Measurements from ENCODE around the gene JAK1.
"Not testable (repeated sequence)": the region's sequence is repeated elsewhere in the genome, so short reads cannot be mapped to it uniquely, and the experiment has no call there.

JAK1 gene

DNA sequence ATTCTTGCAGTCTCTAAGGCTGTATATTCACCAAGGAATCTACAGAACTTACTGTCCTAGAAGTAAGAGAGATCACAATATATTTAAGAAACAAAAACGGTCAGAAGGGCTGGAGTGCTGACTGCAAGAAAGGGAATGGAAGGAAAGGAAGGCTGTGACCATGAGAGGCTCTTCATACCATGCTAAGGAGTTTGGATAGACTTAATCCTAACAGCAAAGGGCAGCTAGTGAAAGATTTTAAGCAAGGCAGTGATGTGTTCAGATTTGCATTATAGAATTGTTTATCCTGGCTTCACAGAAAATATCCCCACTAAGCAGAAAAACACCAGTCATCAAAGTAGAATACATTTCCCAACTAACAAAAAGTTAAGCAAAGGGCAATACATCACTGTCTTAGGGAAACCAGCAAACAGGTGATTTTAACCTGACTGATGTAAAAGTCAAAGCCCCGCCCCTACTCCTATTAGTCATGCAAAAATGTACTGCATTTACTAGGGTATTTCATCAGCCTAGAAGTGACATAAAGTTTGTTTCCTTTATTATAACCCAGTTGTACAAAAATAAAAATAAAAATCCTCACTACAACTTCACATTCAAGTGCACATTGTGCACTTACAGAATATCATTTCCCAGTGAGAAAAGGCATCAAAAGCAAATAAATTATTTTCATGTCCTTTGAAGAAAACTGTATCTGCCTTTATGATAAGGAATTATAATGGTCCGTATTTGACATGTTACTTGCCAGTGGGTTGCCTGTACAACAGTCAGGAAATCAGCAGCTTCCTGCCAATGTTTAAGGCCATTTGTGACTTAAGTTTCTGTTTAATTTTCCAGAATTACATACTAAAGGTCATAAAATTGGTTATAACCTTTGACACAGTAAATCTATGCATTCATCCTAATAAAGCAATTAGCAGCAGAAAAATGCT is 17.2 kb downstream of the JAK1 start:
- no peak for DNase-seq (ENCODE audit: low read depth)

DNA sequence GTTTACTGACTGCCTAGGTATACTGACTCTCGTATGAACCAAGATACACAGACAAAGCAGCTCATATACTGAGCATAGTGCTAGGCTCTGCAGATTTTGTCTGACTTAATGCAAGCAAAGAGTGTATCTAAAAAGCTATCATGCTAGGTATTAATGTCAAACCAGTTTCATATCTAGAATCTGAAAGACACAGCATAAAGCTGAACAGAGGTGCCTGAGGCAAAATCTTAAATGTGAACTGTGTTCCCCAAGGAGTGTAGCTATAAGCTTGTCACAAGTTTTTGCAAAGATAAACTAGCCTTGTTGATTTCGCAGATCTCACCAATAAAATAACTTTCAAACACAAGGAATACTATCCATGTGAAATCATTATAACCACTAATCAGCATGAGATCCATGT is 18.1 kb downstream of the JAK1 start:
- no peak for DNase-seq (ENCODE audit: low read depth)

DNA sequence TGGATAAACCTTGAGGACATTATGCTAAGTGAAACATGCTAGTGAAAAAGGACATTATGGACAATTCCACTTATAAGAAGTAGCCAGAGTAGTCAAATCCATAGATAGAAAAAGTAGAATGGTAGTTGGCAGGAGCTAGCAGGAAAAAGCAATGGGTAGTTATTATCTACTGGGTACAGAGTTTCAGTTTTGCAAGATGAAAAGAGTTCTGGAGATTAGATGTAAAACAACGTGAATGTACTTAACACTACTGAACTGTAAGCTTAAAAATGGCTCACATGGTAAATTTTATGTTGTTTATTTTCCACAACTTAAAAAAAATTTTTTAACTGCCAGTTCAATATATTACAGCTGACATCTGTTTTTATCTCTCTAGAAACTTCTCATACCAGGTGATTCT is 19.4 kb downstream of the JAK1 start:
- DNase-seq (ENCODE audit: low read depth) = no peak

GRCh38 chr1:64944913-64945312 is 21.4 kb downstream of the JAK1 start:
- no peak for DNase-seq (ENCODE audit: low read depth)

GRCh38 chr1:64942675-64943074 is 23.7 kb downstream of the JAK1 start:
- DNase-seq (ENCODE audit: low read depth) = no peak

- no peak for DNase-seq (ENCODE audit: low read depth)
Observed at GRCh38 chr1:64942118-64942517, 24.2 kb downstream of the JAK1 start.

- no peak for DNase-seq (ENCODE audit: low read depth)
Observed at GRCh38 chr1:64941461-64942117, 24.8 kb downstream of the JAK1 start.

DNA sequence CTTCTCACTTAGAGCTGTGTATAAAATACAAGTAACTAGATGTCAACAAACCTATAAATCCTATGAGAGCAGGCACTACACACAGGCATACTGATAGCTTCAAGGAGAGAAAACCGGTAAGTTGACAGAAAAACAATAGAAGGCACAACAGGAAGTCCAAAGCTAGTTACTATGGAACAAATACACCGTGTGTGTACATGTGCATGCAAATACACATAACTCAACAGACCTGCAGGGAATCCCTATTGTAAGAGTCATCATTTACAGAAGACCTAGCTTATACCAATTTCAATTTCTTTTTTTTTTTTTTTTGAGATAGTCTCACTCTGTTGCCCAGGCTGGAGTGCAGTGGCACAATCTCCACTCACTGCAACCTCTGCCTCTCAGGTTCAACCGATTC is 26.3 kb downstream of the JAK1 start:
- no peak for DNase-seq (ENCODE audit: low read depth)

DNA sequence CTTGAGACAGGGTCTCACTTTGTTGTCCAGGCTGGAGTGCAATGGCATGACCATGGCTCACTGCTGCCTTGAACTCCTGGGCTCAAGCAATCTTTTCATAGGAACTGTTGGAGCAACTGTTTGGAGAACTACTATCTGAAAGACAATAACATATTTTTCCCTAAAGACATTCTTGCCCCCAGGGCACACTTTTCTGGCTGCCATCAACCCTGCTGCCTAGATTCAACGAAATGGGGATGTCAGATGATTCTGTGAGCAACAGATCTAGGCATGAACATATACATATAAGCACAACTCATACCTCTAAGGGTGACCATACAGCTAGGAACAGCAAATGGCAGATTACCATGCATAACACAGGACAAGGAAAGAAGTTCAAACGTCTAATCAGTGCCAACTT is 27.4 kb downstream of the JAK1 start:
- DNase-seq (ENCODE audit: low read depth) = no peak

GRCh38 chr1:64936956-64937355 is 29.4 kb downstream of the JAK1 start:
- DNase-seq (ENCODE audit: low read depth) = no peak

GRCh38 chr1:64935551-64936155 is 30.7 kb downstream of the JAK1 start:
- DNase-seq (ENCODE audit: low read depth) = no peak

DNA sequence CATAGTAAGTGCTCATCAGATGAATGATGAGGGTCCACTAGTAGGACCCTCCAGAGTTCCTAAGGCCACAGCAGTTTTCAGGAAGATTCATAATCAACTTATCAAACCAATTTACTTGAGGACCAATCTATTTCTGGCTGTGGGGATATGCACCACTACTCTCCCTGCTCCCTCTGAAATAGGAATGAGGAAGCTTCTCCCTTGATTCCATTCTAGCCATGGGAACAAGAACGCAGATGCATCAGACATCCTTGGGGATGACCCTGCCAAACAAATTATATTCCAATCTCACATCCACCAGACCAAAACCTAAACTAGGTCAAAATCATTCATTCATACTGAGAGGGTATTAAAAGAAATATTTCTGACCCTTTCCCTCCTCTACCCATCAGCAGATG is 31.5 kb downstream of the JAK1 start:
- no peak for DNase-seq (ENCODE audit: low read depth)

DNA sequence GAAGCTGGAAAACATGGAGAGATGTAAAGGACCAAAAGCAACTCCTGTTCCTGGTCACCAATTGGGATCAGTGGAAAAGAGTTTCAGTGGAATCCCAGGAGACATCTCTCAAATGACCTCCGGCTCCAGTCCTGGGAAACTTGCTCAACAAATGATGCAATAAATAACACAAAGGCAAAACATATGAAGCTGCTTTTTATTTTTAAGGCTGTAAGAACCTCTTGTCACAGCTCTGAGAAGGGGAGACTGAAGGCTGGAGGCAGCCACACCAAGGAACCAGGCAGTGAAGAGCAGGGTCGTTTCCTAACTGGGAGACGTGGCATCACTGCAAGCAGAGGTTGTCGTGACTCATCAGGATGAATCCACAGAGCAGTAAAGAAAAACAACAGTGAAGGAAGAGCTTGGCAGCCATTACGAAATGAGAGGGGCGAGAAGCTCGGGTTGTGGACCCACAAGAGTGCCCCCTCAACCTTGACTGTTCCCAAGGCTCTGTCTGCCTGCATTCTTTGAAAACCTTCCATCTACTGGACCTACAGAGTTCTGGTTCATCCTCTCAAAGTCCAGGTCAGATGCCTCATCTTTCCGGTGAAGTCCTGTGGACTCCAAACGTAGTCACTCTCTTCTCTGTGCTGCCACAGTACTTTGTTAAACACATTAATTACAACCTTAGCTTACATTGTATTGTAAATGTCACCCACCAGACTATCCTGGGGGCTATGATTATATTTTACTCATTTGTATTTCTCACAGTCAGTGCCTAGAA is 32.1 kb downstream of the JAK1 start:
- DNase-seq (ENCODE audit: low read depth) = no peak

GRCh38 chr1:64933296-64934070 is 32.9 kb downstream of the JAK1 start:
- no peak for DNase-seq (ENCODE audit: low read depth)

DNA sequence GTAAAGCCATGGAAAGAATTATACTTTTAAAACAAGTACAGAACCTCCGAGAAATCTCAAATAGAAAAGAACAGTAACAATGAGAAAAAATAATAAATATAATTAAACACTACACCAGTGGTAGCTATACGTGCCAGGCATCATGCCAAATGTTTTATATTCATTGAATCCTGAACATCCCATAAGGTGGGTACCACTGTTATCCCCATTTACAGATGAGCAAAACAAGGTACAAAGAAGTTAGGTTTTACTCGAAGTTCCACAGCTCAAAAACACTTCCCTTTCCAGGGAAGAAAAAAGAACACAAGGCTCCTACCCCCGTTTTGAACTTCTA is 33.4 kb downstream of the JAK1 start:
- DNase-seq (ENCODE audit: low read depth) = no peak

DNA sequence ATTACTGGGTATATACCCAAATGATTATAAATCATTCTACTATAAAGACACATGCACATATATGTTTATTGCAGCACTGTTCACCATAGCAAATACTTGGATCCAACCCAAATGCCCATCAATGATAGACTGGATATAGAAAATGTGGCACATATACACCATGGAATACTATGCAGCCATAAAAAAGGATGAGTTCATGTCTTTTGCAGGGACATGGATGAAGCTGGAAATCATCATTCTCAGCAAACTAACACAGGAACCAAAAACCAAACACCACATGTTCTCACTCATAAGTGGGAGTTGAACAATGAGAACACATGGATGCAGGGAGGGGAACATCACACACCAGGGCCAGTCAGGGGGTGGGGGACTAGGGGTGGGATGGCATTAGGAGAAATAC is 35.7 kb downstream of the JAK1 start:
- not testable (repeated sequence) for DNase-seq (ENCODE audit: low read depth)

- DNase-seq (ENCODE audit: low read depth) = no peak
Observed at GRCh38 chr1:64929221-64929620, 37.1 kb downstream of the JAK1 start.

GRCh38 chr1:64928325-64928724 is 38.0 kb downstream of the JAK1 start:
- no peak for DNase-seq (ENCODE audit: low read depth)

- DNase-seq (ENCODE audit: low read depth) = no peak
Observed at GRCh38 chr1:64925594-64925993, 40.8 kb downstream of the JAK1 start.

GRCh38 chr1:64923294-64923718 is 43.0 kb downstream of the JAK1 start:
- DNase-seq (ENCODE audit: low read depth) = no peak

DNA sequence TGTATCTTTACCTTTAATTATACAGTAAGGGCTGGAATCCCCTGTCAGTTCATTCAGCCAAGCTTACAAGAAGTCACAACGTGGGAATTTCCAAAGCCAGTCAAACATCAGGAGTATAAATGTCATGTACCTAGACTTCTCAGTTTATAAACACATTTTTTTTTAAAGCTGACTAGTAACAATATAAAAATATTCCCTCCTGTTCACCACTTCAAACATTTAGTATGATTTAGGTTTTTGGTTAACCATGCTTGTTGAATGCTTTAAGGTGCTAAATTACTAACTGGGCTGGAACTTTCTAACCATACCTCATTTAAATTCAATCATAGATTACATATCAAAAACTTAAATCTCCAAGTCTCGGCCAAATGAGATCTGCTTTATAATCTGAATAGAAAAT is 44.0 kb downstream of the JAK1 start:
- DNase-seq (ENCODE audit: low read depth) = no peak

DNA sequence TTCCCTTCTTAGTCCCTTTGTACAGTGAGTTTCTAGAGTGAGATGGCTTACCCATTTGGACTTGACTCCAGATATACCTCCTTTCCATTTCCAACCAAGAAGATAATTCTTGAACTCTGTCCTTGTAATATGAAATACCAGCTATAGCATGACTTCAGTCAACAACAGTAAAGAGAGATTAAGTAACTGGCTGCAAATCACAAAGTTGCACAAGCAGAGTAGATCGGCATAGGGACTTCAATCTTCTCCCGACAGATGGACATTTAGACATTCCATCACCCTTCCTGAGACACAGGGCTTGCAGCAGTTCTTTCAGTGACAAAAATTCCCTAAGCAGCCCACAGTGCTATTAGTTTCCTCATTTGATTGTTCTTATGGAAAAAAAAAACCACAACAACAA is 44.6 kb downstream of the JAK1 start:
- DNase-seq (ENCODE audit: low read depth) = no peak
